GM19395 (cell line): ENCODE data around the gene BMF.

ENCODE experiments used
- ATAC-seq: cut with Tn5 transposase; IDR thresholded peaks from one replicate; pipeline ENCODE4 v1.9.1; 2021; ENCODE audit warnings: mild to moderate bottlenecking, moderate library complexity; ENCODE audit not compliant: unreplicated experiment

BMF gene

DNA sequence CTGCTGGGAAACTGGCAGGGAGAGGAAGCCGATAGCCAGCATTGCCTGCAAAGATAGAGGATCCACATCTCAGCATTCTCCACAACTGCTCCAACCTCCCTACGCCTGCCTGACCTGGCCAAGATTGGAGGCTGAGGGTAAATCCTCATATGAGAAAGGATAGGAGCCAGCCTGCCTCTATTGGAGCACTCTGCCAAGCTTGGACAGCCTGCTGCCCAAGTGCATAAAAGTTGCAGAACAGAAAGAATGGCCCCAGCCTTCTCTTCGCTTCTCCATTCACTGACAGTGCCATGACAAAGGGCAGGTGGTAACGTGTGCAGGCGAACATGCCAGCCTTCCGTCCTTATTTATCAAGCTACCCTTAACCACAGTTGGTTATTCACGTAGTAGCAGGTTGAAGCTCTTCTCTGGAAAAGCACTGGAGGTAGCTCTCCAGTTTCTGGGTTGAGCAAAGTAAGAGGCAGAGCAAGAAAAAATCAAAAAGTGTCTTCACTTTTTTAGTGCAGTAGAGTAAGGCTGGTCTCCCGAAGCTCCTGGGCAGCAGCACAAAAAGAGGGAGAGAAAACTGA, 4.3 kb downstream of the BMF start:
- ATAC-seq = no peak

GRCh38 chr15:40103864-40104271, 4.8 kb downstream of the BMF start:
- ATAC-seq = no peak

GRCh38 chr15:40102897-40103858, 5.5 kb downstream of the BMF start:
- ATAC-seq = no peak

- ATAC-seq = no peak
These were observed 7.5 kb downstream of the BMF start for GRCh38 chr15:40100947-40101905.

DNA sequence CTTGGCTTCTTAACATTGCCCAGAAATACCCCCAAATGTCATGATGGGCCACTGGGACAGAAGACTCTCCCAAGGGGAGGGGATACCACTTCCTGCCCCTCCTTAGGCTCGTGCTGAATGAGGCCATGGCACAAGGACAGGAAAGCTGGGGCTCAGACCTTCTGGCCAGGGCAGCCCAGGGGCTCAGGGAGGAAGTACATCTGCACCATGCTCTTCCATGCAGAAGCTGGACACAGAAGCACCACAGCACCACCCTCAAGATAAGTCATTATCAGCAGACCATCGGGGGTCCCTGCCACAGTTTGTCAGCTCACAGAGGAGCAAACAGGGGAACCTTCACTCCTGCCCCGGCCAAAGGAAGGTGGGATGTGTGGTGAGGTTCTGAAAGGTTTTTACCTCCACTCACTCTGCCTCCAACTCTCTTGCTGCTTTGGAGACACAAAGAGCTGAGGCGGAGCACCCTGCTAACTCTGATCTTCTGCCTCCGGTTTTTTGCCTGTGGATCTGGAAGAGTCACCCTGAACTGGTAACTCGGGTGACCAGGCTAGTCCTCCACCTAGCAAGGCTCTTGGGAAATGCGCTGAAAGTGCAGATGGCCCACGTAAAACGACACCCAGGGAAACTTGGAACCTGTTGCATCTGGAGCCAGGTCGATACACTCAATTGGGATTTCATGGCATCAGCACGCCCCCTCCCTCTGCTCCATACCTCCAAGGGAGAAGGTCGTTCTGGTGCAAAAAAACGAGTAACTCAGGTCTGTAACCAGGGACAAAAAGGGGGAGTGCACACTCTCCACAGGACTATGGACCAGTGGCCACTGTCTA, 8.3 kb downstream of the BMF start:
- ATAC-seq = no peak

DNA sequence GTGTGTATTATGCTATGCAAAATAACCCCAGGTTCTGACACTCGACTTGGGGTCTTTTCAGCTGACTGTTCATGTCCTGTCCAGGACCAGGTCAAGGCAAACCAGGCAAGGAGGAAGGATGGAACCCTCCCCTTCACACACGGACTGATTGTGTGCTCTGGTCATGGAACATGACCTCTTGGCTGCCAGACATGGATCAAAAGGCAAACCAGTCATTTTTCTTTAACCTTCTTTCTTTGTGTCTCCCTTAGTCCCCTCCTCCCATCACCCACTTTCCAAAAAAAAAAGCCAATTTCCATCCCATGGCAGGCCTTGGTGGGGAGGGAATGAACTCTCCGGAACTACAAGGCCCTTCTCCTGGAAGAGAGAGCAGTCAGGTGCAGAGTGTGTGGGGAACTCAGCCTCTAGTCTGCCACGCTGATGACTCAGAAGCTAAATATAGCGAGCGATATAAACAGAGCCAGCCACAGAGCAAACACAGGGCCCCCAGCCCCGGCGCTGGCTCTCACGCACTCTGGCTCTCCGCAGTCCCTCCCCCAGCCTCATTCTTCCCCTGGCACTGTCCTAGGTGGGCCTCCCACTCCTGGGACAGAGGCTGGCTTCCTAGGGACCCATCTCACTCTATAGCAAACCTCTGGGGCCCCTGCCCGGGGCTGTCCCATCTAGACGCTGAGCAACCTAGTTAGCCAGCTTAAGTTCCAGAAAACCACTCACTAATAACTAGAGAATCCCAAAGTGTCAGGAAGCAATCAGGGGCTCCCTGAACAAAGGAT, 10.0 kb downstream of the BMF start:
- ATAC-seq = peak; percentile 84

DNA sequence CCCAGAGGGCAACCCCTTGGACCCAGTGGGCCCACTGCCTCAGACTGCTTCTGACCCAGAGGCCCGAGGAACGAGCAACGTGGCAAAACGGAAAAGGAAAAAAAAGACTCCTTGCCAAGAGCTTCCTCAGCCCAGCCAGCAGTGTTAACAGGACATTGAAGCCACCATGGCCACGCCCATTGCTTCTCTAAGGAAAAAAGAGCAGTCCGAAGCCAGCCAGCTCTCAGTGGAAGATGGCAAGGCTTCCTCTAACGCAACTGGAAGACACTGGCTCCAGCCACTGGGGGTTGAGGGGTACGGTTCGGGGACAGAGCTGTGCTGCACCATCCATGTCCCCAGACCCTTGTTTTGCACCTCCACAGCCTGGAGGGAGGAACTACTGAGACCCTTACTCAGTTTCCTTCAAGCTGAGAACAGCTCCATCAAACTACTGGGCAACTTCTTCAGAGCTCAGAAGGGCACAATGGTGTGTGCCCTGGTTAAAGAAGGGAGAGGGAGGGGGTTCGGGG, 10.7 kb downstream of the BMF start:
- no peak for ATAC-seq

- ATAC-seq = no peak
These were observed 11.3 kb downstream of the BMF start for GRCh38 chr15:40097096-40097967.

GRCh38 chr15:40096094-40096891, 12.4 kb downstream of the BMF start:
- peak; percentile 47 for ATAC-seq

- ATAC-seq = no peak
These were observed 13.1 kb downstream of the BMF start for GRCh38 chr15:40095371-40096093.

GRCh38 chr15:40094156-40094555, 14.5 kb downstream of the BMF start:
- no peak for ATAC-seq

DNA sequence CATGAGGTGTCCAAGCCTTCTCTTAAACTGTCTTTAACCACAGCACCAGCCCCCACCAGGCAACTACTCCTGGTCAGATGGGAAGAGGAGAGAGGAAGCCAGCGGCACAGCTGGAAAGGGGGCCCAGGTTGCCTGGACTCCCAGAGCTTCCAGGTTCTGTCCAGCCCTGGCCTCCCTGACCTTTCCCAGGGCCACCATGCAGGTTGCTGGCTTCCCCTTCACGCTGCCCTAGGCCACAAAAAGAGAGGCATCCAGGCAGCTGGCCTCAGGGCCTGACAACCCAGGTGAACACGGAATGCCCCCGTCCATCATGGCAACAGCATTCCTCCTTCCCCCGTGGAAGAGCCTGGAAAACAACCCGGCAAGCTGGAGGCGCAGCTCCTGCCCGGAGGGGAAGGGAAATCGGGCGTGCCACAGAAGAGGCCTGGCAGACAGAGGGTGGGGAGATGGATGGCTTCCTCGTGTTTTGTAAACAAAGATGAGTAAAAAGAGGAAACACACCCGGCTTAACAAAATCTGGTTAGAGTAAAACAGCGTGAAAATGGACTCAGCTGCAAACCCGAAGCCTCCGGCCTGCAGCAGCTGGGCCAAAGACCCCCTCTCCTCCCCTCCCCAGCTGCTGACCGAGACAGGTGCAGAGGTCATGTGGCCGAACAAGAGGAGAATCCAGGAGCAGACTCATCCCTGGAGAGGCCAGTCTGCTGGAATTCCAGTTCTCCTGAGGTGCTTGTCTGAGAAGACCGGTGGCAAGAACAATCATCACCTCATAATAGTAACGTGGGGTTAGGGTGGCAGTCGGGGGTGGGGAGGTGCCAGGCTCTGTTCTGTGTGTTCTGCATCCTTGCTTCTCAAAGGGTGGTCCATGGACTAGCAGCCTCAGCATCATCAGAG, 15.5 kb downstream of the BMF start:
- no peak for ATAC-seq

- ATAC-seq = no peak
These were observed 16.3 kb downstream of the BMF start for GRCh38 chr15:40092256-40092978.

DNA sequence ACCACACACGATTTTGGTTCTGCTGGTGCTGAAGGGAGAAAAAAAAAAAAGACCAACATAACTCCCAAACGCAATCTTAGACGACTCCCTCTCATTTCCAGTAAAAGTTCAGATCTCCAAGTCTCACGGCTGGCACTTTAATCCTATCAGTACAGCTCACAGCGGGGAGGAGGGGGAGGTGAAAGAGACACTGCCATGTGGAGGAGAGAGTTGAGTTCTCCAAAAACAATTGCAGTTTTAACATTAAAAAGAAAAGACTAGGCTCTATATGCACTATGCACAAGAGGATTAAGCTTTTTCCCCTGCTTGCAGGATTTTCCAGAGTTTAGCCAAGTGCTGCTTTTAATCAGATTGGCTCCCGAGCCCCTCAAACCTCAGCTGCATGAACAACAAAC, 16.8 kb downstream of the BMF start:
- ATAC-seq = no peak

DNA sequence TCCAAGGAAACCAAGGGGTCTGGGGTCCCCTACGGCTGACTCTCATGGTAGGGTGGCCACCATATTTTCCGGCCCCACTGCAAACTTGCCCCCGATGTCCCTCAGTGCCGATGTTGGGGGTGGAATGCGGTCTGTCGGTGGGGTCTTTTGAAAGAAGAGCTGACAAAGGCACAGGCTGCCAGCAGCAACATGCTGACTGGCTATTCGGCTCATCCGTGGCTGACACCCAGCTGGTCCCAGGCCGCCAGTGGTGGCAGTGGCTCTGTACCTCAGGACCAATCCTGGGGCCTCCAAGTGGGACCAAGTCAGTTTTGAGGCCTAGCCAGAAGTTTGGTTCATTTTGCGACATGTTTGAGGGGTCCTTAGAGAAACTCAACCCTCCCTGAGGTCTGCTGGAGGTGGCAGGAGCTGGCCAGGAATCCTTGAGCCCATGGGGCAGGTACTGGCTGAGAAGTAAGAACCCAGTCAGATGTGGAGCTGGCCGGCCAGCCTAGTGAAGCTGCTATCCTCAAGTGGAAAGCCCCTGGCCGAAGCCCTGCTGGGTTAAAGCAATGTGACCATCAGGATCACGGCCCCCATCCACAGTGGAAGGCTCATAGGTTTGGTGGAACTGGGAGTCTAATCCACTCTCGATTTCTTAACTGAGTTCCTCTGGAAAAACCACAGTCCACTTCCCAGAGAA, 17.8 kb downstream of the BMF start:
- ATAC-seq = no peak
